Bronchial epithelial cell (primary cell): ENCODE results near the gene TMEM243. TPM values are rescaled to one million over a fixed set of nuclear protein-coding genes. Genes with fewer than 3 reads are reported as not detected.
A peak's percentile ranks its signal among the peaks of the same experiment; 100 is the strongest.

ENCODE experiments used
- DNase-seq: peaks from one replicate; pipeline ENCODE4 v3.0.0-alpha.2; 2010; ENCODE audit warnings: low read depth
- FAIRE-seq: peaks from 2 replicates; lab custom pipeline; 2011; peaks lifted over from hg19 to GRCh38; lab: Jason Lieb, UNC
- H3K27me3 ChIP-seq: 2 replicates; pipeline ENCODE4 v1.5.1; 2011; ENCODE audit warnings: low read length; ENCODE audit not compliant: control insufficient read depth, insufficient read depth
- H3K36me3 ChIP-seq: 2 replicates; pipeline ENCODE4 v1.5.1; 2011; ENCODE audit warnings: low read length; ENCODE audit not compliant: control insufficient read depth, insufficient read depth
- H3K4me3 ChIP-seq: 2 replicates; pipeline ENCODE4 v1.5.1; 2011; ENCODE audit warnings: mild to moderate bottlenecking, low read depth, low read length, control low read depth
- CTCF ChIP-seq: IDR thresholded peaks from 2 replicates; pipeline ENCODE4 v1.5.1; 2011; ENCODE audit warnings: mild to moderate bottlenecking, moderate library complexity, low read length, control low read depth, inconsistent platforms; ENCODE audit not compliant: insufficient read depth, severe bottlenecking
- total RNA-seq: library from RNA; depleted of rRNA; stranded (reverse); fragments of >200 nt; gene quantifications from 2 replicates; pipeline ENCODE4 v1.2.1, GENCODE V29; 2014

TMEM243 gene
- total RNA-seq, 1 donor from 2014 or later = 26.9 TPM

- FAIRE-seq (no peak), DNase-seq (peak; percentile 35)
- Histone ChIP-seq H3K36me3 (no peaks in the 10 kb centered on the region), H3K27me3 (no peaks in the 10 kb centered on the region), H3K4me3 (peak overlapping the region; percentile 85)
- no peak for TF ChIP-seq CTCF
Measured at GRCh38 chr7:87220734-87221215, 1.2 kb upstream of the TMEM243 start.

- DNase-seq (peak; percentile 68), FAIRE-seq (no peak)
- TF ChIP-seq CTCF = no peak
- Histone ChIP-seq H3K4me3 (peak overlapping the region; percentile 85), H3K36me3 (no peaks in the 10 kb centered on the region), H3K27me3 (no peaks in the 10 kb centered on the region)
Measured at GRCh38 chr7:87220026-87220733, 648 bp upstream of the TMEM243 start.

- Histone ChIP-seq H3K36me3 (no peaks in the 10 kb centered on the region), H3K27me3 (no peaks in the 10 kb centered on the region), H3K4me3 (peak overlapping the region; percentile 85)
- FAIRE-seq = no peak
- TF ChIP-seq CTCF = peak; percentile 27
- peak; percentile 44 for DNase-seq
Measured at GRCh38 chr7:87218796-87219544, 562 bp downstream of the TMEM243 start.

GRCh38 chr7:87217983-87218653, 1.4 kb downstream of the TMEM243 start:
- no peak for TF ChIP-seq CTCF
- DNase-seq = no peak
- no peaks in the 10 kb centered on the region for H3K36me3 ChIP-seq
- no peak overlapping the region for H3K4me3 ChIP-seq
- no peaks in the 10 kb centered on the region for H3K27me3 ChIP-seq
- no peak for FAIRE-seq

GRCh38 chr7:87216701-87217508, 2.6 kb downstream of the TMEM243 start:
- TF ChIP-seq CTCF = no peak
- Histone ChIP-seq H3K36me3 (no peaks in the 10 kb centered on the region), H3K4me3 (no peak overlapping the region), H3K27me3 (no peaks in the 10 kb centered on the region)
- no peak for DNase-seq
- FAIRE-seq = no peak
